Smooth muscle cell (in vitro differentiated cells): ENCODE measurements around the gene GAS7. TPM values are rescaled to one million over a fixed set of nuclear protein-coding genes. Genes with fewer than 3 reads are reported as not detected.

Source experiments
- DNase-seq: peaks from one replicate; lab custom pipeline; 2025; ENCODE audit not compliant: unreplicated experiment; lab: John Stamatoyannopoulos, UW
- H2AFZ ChIP-seq: fragments of 200-600 bp; sonication (generic); 2 replicates; pipeline ENCODE4 v1.6.0; 2016; ENCODE audit warnings: antibody characterized with exemption, low read depth, mild to moderate bottlenecking
- H3F3A ChIP-seq: fragments of 200-600 bp; sonication (generic); 2 replicates; pipeline ENCODE4 v1.6.0; 2017; ENCODE audit warnings: antibody characterized with exemption, low read depth
- H3K27ac ChIP-seq: fragments of 200-600 bp; sonication (generic); 2 replicates; pipeline ENCODE4 v1.5.1; 2016; ENCODE audit warnings: low read depth, mild to moderate bottlenecking
- H3K27me3 ChIP-seq: fragments of 200-600 bp; sonication (generic); 2 replicates; pipeline ENCODE4 v1.6.1; 2016; ENCODE audit warnings: low read depth, mild to moderate bottlenecking
- H3K36me3 ChIP-seq: fragments of 200-600 bp; sonication (generic); 2 replicates; pipeline ENCODE4 v1.5.1; 2016; ENCODE audit warnings: low read depth
- H3K4me1 ChIP-seq: fragments of 200-600 bp; sonication (generic); 2 replicates; pipeline ENCODE4 v1.5.1; 2016; ENCODE audit warnings: low read depth
- H3K4me2 ChIP-seq: fragments of 200-600 bp; sonication (generic); 2 replicates; pipeline ENCODE4 v1.6.0; 2016; ENCODE audit warnings: mild to moderate bottlenecking
- H3K4me3 ChIP-seq: fragments of 200-600 bp; sonication (generic); 2 replicates; pipeline ENCODE4 v1.5.1; 2016; ENCODE audit warnings: mild to moderate bottlenecking
- H3K79me2 ChIP-seq: fragments of 200-600 bp; sonication (generic); 2 replicates; pipeline ENCODE4 v1.6.0; 2016; ENCODE audit warnings: low read depth, mild to moderate bottlenecking
- H3K9ac ChIP-seq: fragments of 200-600 bp; sonication (generic); 2 replicates; pipeline ENCODE4 v1.6.0; 2016; ENCODE audit warnings: low read depth
- H3K9me3 ChIP-seq: fragments of 200-600 bp; sonication (generic); replicated peaks from 2 replicates; pipeline ENCODE4 v1.5.1; 2016; ENCODE audit warnings: low read depth
- H4K20me1 ChIP-seq: fragments of 200-600 bp; sonication (generic); 2 replicates; pipeline ENCODE4 v1.6.0; 2016; ENCODE audit warnings: low read depth
- WGBS: methylation state at CpG from one replicate; pipeline ENCODE4 v1.1.7; 2016; ENCODE audit warnings: low lambda C conversion rate; 5-methylcytosine and 5-hydroxymethylcytosine counted together
- polyA plus RNA-seq: library from polyadenylated mRNA; unstranded; fragments of >200 nt; fragmentation: Nextera tagmentation; extraction: Ambion mirVana; gene quantifications from 2 replicates; pipeline ENCODE4 v1.2.1, GENCODE V29; 2016
- total RNA-seq: library from RNA; depleted of rRNA; stranded (reverse); fragments of >200 nt; gene quantifications from 2 replicates; pipeline ENCODE4 v1.2.3, GENCODE V29; 2014
- TF ChIP-seq, protein P1 (sequence below): fragments of 200-600 bp; sonication (generic); IDR thresholded peaks from 2 replicates; pipeline ENCODE4 v1.5.1; 2017; ENCODE audit warnings: borderline replicate concordance, mild to moderate bottlenecking, antibody characterized with exemption; ENCODE audit not compliant: insufficient read depth, poor library complexity, severe bottlenecking

The GAS7 gene
- total and polyA plus RNA-seq, 2 experiments from 2014 or later, result 86.8 to 103 TPM

- WGBS, result 92% methylated on average over 13 of the region's 13 CpGs
- H3K4me2 ChIP-seq, result no peak overlapping the region
These were observed 151.3 kb downstream of the GAS7 start for GRCh38 chr17:10046786-10047785.

DNA sequence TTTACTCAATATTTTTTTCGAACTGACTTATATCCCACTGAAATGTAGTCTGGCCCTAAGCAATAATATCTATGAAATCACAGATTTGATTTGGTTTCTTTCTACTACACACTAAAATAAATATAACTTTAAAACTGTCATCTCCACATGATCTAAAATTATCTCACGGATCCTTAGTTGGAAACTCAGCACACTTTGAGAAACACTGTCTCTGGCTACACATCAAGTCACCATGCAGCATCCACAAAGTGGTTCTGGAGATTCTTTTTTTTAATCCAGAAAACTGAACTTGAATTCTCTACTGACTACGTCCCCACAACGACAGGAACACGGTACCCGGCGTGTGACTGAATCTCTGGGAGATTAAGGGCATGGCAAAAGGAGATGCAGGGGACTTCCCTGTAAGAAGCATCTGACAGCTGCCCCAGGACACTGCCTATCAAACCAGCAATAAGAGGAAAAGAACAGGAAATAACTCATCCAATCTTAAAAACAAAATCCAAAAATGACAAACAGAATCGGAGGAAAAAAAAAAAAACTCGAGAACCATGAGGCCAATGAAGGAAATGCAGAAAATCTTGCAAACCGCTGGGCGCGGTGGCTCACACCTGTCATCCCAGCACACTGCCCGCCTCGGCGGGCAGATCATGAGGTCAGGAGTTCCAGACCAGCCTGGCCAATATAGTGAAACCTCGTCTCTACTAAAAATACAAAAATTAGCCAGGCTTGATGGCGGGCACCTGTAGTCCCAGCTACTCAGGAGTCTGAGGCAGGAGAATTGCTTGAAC is 152.3 kb downstream of the GAS7 start:
- peaks cover 5% of the 10 kb centered on the region for H3K4me1 ChIP-seq
- DNase-seq, result no peak
- H2AFZ ChIP-seq, result no peak overlapping the region
- no peak overlapping the region for H3K4me2 ChIP-seq
- H3K27ac ChIP-seq, result peak overlapping the region; percentile 0
- H3F3A ChIP-seq, result no peaks in the 10 kb centered on the region
- 93% methylated on average over 17 of the region's 17 CpGs for WGBS
- no peak overlapping the region for H3K9ac ChIP-seq
- H3K9me3 ChIP-seq, result no peaks in the 10 kb centered on the region
- TF ChIP-seq, protein P1, sequence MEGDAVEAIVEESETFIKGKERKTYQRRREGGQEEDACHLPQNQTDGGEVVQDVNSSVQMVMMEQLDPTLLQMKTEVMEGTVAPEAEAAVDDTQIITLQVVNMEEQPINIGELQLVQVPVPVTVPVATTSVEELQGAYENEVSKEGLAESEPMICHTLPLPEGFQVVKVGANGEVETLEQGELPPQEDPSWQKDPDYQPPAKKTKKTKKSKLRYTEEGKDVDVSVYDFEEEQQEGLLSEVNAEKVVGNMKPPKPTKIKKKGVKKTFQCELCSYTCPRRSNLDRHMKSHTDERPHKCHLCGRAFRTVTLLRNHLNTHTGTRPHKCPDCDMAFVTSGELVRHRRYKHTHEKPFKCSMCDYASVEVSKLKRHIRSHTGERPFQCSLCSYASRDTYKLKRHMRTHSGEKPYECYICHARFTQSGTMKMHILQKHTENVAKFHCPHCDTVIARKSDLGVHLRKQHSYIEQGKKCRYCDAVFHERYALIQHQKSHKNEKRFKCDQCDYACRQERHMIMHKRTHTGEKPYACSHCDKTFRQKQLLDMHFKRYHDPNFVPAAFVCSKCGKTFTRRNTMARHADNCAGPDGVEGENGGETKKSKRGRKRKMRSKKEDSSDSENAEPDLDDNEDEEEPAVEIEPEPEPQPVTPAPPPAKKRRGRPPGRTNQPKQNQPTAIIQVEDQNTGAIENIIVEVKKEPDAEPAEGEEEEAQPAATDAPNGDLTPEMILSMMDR, result no peak
- H3K27me3 ChIP-seq, result no peaks in the 10 kb centered on the region
- peaks cover 98% of the 10 kb centered on the region for H4K20me1 ChIP-seq
- peaks cover 91% of the 10 kb centered on the region for H3K79me2 ChIP-seq
- H3K36me3 ChIP-seq, result no peaks in the 10 kb centered on the region
- H3K4me3 ChIP-seq, result no peak overlapping the region

More at GRCh38 chr17:10046786-10047785, 151.3 kb downstream of the GAS7 start:
- Histone ChIP-seq H3K9ac (no peak overlapping the region), H4K20me1 (peaks cover 98% of the 10 kb centered on the region), H3K4me3 (no peak overlapping the region), H3K27ac (no peak overlapping the region), H3F3A (no peaks in the 10 kb centered on the region), H3K27me3 (no peaks in the 10 kb centered on the region), H3K9me3 (no peaks in the 10 kb centered on the region), H3K4me1 (peaks cover 5% of the 10 kb centered on the region), H2AFZ (no peak overlapping the region), H3K79me2 (peaks cover 93% of the 10 kb centered on the region), H3K36me3 (no peaks in the 10 kb centered on the region)
- no peak for DNase-seq
- TF ChIP-seq, protein P1, result no peak

GRCh38 chr17:10042589-10043244 is 155.7 kb downstream of the GAS7 start:
- DNase-seq, result no peak
- Histone ChIP-seq H3K4me3 (no peak overlapping the region), H3K4me1 (no peaks in the 10 kb centered on the region), H3K36me3 (no peaks in the 10 kb centered on the region), H3K4me2 (no peak overlapping the region), H3F3A (no peaks in the 10 kb centered on the region), H3K27me3 (no peaks in the 10 kb centered on the region), H3K27ac (peak overlapping the region; percentile 34), H3K79me2 (peaks cover 91% of the 10 kb centered on the region), H2AFZ (no peak overlapping the region), H4K20me1 (peaks cover 100% of the 10 kb centered on the region), H3K9ac (no peak overlapping the region), H3K9me3 (no peaks in the 10 kb centered on the region)
- TF ChIP-seq, protein P1, result no peak
- WGBS, result 91% methylated on average over 9 of the region's 9 CpGs
